ENCODE results near the gene ATG16L1.

The ATG16L1 gene

DNA sequence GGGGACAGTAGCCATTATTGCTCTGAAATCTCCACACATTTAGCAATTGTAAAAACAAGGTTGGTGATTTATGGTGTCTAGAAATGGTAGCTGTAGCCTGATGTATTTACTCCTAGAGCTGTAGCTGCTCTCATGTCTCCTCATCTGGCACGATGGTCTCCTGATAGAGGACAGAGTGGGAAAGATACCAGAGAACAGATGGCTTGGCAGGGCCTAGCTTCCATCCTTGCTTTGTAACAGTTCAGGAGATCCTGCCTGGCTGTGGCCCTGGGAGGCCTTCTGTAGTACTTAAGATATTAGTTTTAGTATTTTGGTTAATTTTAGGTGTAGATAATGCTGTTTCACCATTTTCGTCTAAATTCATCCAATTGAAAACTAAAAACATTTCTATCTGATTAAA lies 6.7 kb downstream of the ATG16L1 start:
- DNase-seq (ENCODE audit: extremely low read depth in 1 of 2, low read depth in 1 of 2): no peak

DNA sequence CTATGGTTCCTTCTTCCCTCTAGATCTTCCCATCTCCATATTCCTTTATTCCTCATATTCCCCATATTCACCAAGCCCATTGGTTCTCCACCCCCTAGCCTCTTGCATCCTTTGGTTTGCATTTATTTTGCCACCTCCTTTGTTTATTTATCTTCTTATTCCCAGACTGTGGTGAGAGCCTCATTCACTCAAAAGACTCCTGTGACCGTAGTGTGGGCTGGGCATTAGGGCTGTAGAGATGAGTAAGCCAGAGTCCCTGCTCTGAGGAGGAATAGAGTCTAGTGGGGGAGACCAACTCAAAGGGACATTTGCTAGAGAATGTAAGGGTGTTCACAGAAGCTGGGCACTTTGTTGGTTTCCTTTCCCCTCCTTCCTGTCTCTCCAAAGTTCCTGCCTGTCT lies 8.3 kb downstream of the ATG16L1 start:
- no peak for DNase-seq (ENCODE audit: extremely low read depth in 1 of 2, low read depth in 1 of 2)

DNA sequence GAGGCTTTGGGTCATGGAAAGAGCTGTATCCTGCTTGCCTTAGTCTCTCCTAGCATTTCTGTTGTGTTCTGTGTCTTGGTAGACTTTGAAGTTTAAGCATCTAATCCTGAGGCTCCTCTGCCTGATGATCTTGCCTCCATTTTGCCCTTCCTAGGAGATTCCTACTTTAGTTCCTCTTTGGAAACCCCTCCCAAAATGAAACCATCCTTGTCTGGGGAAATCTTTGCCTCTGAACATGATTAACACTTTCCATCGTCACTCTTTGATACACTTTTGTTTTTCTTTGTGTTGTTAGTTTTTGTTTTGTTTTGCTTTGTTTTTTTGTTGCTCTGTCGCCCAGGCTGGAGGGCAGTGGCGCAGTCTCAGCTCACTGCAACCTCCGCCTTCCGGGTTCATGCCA lies 9.2 kb downstream of the ATG16L1 start:
- DNase-seq (ENCODE audit: extremely low read depth in 1 of 2, low read depth in 1 of 2): no peak

DNA sequence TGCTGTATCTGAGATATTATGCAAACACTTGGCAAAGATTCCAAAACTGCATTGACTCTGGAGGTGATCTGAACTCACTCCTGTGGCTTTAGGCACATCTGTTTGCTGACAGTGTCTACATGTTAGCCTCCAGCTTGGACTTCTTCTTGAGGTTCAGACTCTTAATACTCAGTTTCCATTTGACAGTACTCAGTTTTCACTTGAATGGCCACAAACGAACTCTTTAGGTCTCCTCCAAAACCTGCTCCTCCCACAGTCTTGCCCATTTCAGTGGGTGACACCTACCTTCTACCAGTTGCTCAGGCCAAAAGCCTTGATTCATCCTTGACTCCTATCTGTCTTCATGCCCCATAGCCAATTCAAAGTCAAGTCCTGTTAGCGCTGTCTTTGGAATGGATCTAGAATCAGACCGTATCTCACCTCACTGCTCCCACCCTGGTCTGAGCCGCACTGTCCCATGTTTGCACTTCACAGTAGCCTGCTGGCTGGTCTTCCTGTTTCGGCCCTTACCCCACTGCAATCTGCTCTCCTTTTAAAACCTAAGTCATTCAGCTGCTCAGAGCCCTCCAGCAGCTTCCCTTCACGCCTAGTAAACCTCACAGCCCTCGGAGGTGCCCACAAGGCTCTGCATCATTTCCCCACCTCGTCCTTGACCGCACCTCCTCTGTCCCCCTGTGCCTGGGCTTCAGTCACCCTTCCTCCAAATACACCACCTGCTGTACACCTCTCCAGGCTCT lies 10.5 kb downstream of the ATG16L1 start:
- DNase-seq (ENCODE audit: extremely low read depth in 1 of 2, low read depth in 1 of 2): no peak

DNA sequence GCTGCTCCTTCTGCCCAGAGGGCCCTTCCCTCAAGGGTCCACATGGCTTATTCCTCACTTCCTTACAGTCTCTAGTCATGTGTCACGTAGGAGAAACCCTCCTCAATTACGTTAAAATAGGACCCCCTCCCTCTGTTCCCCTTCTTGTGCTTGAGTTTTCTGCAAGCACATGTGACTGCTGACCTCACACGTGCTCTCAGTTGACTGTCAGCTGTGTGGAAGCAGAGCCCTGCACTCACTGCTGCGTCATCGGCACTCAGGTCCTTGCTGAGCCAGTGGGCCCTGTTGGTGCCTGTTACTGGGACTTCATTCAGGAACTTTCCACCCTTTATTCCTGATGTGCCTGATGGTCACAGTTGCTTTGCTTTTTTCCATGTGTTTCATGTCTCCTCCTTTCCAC lies 11.1 kb downstream of the ATG16L1 start:
- no peak for DNase-seq (ENCODE audit: extremely low read depth in 1 of 2, low read depth in 1 of 2)

DNA sequence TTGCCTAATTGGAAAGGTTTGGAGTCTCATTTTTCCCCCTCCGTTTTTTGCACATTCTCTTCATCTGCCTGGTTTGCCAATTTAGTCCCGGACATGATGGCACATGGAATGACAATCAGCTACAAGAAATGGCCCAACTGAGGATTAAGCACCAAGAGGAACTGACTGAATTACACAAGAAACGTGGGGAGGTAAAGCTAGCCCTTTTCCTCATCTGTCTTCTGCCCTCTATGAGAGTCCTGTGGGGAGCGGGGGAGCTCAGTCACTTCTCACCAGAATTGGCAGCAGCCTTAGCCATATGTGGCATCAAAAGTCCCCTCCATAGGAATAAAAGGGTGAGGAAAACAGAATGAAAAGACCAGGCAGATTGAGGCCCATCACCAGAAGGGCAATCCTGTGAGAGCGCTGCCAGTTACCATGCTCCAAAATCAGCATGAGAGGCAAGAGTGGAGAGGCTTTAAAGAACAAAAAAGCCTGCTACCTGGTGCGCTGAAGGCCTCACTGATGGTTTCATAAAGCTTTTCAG lies 11.6 kb downstream of the ATG16L1 start:
- DNase-seq (ENCODE audit: extremely low read depth in 1 of 2, low read depth in 1 of 2): no peak

DNA sequence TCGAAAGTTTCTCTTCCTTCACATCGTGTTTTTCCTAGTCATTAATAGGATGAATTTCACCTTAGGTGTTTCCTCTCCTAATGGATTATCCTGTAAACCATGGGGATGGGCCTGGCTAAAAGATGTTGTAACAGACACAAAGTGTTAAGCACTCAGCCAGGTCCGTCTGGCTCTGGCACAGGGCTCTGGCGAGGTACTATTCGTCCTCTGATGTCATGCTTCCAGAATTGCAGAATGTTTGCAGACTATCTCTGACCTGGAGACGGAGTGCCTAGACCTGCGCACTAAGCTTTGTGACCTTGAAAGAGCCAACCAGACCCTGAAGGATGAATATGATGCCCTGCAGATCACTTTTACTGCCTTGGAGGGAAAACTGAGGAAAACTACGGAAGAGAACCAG lies 13.2 kb downstream of the ATG16L1 start:
- no peak for DNase-seq (ENCODE audit: extremely low read depth in 1 of 2, low read depth in 1 of 2)

DNA sequence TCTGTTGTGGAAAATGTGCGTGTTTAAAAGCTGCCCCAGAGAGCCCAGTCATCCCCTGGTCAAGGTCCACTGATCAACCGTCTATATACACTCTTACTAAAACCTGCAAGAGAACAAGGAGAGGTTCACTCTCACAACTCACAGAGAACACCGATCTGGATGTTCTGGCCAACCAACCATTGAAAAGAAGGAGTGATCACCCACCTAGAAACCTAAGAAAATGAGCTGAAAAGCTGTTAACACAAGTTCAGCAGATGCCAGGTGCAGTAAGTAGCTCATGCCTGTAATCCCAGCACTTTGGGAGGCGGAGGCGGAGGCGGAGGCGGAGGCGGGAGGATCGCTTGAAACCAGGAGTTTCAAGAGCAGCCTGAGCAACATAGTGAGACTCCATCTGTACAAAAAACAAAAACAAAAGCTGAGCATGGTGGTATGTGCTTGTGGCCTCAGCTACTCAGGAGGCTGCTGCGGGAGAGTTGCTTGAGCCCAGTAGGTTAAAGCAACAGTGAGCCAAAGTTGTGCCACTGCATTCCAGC lies 14.5 kb downstream of the ATG16L1 start:
- DNase-seq (ENCODE audit: extremely low read depth in 1 of 2, low read depth in 1 of 2): no peak

GRCh38 chr2:233266481-233266880 lies 15.0 kb downstream of the ATG16L1 start:
- DNase-seq (ENCODE audit: extremely low read depth in 1 of 2, low read depth in 1 of 2): no peak

- peak; percentile 53 to 75 for DNase-seq (ENCODE audit: extremely low read depth in 1 of 2, low read depth in 1 of 2)
These were observed 16.2 kb downstream of the ATG16L1 start for GRCh38 chr2:233267516-233268245.

- DNase-seq (ENCODE audit: extremely low read depth in 1 of 2, low read depth in 1 of 2): no peak
These were observed 18.9 kb downstream of the ATG16L1 start for GRCh38 chr2:233270366-233270765.

DNA sequence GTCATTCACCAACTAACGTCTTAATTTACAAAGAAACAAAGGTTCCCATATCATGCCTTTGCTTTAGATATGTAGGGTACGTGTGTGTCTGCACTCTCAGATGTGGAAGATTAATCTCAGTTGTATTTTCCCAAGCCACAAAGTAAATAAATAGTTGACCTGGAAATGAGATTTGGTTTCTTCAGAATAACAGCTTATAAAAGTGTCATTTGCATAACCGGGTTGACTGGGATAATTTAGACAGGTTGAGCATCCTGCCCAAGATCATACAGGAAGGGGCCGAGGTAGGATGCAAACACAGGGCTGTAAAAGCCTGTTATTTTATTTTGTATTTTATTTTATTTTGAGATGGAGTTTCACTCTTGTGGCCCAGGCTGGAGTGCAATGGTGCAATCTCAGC lies 19.5 kb downstream of the ATG16L1 start:
- no peak for DNase-seq (ENCODE audit: extremely low read depth in 1 of 2, low read depth in 1 of 2)

- no peak for DNase-seq (ENCODE audit: extremely low read depth in 1 of 2, low read depth in 1 of 2)
These were observed 20.2 kb downstream of the ATG16L1 start for GRCh38 chr2:233271693-233272092.

GRCh38 chr2:233273120-233273519 lies 21.6 kb downstream of the ATG16L1 start:
- DNase-seq (ENCODE audit: extremely low read depth in 1 of 2, low read depth in 1 of 2): peak in 1 of 2 donors; percentile 19

DNA sequence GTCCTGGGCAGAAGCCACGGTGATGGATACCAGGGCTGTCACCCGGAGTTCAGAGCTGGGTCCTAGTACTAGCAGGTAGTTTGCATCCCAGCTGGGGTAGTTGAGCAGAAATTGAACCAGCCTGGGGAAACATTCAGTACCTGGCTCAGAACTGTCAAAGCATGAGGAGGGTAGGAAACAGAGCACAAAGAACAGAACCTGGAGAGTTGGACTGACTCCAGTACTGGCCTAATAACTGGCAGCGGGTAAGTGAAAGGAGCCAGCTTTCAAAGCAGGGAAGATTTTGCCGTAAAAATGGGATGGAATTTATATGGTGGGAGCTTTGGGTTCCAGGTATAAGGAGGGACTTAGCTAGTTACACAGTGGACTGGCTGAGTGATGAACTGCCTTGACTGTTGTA lies 23.8 kb downstream of the ATG16L1 start:
- no peak for DNase-seq (ENCODE audit: extremely low read depth in 1 of 2, low read depth in 1 of 2)

GRCh38 chr2:233278921-233279320 lies 27.4 kb downstream of the ATG16L1 start:
- DNase-seq (ENCODE audit: extremely low read depth in 1 of 2, low read depth in 1 of 2): no peak

DNA sequence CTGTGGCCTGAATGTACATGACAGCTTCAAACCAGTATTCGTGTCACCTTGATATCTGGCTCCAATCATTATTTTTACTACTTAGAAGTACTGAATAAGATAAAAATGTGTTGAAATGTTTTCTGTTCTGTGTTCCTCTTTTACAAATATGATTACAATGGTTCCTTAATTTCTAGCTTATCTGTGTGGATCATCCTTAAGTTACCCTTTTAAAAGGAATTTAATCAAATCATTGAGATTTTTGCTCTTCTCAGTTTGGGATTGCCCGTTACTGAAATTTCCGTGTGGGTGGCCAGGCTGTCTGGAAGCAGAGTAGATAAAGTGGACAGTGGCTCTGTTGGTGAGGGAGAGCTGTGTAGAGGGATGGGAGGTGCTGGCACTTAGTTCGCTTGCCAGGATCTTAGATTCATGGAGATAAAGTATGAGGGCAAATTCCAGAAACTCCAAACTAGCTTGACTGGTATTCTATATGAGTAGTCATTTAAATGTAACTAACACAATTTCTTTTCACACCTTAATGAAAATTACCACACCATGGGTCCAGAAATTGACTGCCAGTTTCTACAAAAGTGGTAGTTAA lies 28.7 kb downstream of the ATG16L1 start:
- DNase-seq (ENCODE audit: extremely low read depth in 1 of 2, low read depth in 1 of 2): no peak

GRCh38 chr2:233281553-233281952 lies 30.1 kb downstream of the ATG16L1 start:
- no peak for DNase-seq (ENCODE audit: extremely low read depth in 1 of 2, low read depth in 1 of 2)

DNA sequence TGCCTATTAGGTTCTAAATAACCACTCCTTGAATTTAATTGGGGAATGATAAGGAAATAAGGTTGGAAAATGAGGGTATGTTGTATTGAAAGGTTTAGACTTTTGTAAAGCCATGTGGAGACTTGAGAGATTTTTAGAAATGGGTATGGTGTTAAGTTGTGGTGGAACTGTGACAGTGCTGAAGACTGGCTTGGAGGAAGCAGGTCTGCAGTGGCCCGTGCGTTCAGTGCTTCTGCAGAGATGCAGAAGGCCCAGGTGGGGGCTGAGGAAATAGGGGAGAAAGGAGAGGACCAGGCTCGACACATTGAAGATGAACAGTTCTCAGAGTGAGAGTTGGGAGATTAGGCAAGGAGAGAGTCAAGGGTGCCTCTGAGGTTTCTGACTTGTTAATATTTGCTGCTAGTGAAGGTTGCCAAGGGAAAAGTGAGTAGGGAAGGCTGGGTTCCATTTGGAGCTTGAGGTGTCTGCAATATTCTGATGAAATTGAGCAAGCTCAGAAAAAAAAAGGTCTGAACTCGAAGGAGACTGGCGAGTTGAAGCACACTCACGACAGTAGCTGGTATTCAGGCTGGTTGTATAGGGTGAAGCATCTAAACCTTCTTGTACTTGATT lies 30.6 kb downstream of the ATG16L1 start:
- DNase-seq (ENCODE audit: extremely low read depth in 1 of 2, low read depth in 1 of 2): no peak

DNA sequence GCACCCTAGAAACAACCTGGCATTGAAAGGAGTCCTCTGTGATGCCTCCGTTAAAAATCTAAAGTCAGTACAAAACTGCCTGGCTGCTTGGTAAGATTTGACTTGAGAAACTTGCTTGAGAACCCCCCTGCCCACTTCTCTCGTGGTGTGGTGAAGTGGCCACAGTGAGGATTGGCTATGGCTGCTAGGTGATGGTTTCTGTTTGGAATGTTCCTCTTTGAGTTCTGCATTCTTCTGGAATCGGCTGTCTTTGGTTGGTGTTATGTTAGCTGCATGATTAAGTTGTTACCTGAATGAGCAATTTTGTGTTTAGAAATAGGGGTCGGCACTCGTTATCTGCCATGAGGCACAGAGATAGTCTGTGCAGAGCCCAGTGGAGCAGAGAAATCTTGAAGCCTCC lies 34.4 kb downstream of the ATG16L1 start:
- DNase-seq (ENCODE audit: extremely low read depth in 1 of 2, low read depth in 1 of 2): no peak

DNA sequence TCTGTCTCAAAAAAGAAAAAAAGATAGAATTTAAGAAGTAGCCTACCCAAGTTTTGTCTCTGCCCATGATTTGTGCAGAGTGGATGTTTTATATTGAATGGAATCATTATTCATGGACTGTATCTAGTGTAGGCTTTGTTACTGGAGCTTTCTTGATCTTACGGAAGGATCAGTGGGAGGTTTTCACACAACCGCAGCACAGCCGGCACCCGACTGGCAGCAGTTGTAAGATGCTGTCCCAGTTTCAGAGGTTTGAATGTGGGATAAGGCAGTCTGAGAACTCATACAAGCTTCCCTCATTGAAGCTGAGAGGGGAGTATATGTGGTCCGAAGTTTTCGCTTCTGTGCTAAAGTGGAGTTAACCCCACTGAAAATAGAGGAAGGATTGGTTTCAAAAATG lies 36.4 kb downstream of the ATG16L1 start:
- no peak for DNase-seq (ENCODE audit: extremely low read depth in 1 of 2, low read depth in 1 of 2)

Data from stimulated activated CD8-positive, alpha-beta memory T cell treated with anti-CD3 and anti-CD28 coated beads, Interleukin-7, amount 100 ng/mL, for 48 hours (primary cell).